Activated naive CD4-positive, alpha-beta T cell treated with anti-CD3 and anti-CD28 coated beads, Interleukin-2, amount 50 U/mL, for 16 hours (primary cell): ENCODE measurements around the gene CCDC63.
"Not testable (repeated sequence)": the region's sequence is repeated elsewhere in the genome, so short reads cannot be mapped to it uniquely, and the experiment has no call there.

Experiments used
- DNase-seq: peaks from one replicate; pipeline ENCODE4 v3.0.0-alpha.2; 2020

Gene CCDC63

GRCh38 chr12:110927546-110927945 lies 80.8 kb downstream of the CCDC63 start:
- DNase-seq, result no peak

DNA sequence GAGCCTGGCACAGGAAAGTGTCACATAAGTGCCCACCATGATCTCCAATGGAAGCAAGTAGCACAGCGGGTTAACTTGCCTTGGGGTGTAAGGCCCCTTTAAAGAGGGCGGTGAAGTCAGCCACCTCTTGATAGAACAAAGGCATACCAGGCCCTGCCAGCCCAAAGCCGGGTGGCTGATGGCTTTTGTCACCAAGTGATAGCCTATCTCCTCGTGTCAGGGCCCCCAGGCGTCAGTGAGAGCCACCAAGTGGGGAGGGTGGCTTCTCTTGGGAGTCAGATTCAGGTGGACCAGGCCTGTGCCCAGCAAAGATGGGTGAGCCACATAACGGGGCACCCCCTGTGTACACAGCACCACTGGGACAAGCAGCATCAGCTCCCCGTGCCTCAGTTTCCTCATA lies 81.9 kb downstream of the CCDC63 start:
- DNase-seq, result no peak

DNA sequence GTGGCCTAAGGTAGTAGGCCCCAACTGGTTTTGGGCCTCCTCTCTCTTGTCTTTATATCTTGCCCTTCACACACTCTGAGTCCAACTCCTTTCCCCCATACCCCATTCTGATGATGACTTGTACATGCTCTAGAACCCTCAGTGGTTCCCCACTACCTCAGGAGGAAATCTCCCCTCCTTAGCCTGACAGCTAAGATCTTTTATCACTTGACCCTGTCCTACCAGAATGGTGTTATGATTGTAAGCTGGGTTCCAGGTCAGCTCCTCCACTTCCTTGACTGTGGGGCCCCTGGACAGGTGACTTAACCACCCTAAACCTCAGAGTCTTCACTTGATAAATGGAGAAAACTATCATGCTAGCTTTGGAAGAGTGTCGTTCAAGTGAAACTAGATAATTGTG lies 83.0 kb downstream of the CCDC63 start:
- no peak for DNase-seq

GRCh38 chr12:110930348-110931314 lies 83.8 kb downstream of the CCDC63 start:
- DNase-seq, result no peak

DNA sequence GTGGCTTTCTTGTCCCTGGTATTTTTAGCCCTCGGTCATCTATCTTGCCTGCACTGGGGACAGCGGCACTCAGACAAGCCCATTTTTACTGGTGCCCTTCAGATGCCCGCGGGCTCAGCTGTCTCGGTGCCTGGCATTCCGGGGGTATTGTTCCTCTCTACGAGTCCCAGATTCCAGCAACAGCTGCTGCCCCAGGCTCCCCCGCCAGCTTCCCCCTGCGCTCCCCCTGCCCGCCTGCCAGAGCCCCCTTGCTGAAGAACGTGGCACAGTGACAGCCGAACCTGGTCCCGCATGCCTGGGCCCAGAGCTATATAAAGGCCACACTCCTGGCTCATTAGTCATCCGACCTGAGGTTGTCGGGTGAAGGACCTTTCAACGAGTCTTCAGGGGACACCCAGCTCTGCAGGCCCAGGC lies 84.5 kb downstream of the CCDC63 start:
- no peak for DNase-seq

DNA sequence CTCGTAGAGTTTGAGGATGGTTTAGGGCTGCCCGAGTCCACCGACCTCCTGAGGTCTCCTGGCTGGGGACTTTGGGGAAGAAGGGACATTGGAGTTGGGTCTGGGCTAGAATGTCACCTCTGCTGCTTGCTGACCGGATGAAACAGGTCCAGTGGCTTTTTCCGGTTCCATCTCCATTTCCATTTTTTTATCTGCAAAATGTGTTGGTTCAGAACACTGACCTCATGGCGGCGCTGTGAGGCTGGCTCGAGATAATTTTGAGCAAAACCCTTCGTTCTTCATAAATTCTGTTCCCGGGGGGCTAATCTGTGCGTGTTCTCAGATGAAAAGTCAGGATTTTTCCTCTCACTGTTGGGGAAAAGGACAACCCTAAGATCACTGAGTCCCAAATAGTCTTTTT lies 85.3 kb downstream of the CCDC63 start:
- DNase-seq, result no peak

DNA sequence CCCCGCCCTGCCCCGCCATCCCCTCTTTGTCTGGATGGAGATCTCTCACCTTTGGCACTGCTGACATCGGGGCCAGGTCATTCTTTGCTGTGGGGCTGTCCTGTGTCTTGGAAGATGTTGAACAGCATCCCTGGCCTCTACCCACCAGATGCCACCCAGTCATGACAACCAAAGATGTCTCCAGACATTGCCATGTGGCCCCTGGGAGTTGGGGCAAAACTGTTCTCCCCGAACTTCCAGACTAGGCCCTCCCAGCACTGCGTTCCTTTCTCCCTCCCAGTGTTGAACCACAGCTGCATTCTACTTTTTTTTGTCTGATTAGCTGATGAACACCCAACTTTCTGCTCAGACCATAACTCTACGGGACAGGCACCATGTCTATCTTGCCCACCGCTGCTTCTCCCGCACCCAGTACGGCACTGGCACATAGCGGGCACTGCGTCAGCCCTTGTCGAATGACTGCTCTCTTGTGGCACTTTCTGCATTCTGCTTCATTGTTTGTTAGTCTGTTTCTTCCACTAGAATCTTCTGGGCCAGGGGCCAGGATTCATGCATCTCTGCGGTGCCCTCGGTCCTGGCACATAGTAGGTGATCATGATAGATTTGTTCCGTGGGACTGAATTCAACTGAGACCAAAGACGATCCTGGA lies 86.7 kb downstream of the CCDC63 start:
- DNase-seq, result no peak

DNA sequence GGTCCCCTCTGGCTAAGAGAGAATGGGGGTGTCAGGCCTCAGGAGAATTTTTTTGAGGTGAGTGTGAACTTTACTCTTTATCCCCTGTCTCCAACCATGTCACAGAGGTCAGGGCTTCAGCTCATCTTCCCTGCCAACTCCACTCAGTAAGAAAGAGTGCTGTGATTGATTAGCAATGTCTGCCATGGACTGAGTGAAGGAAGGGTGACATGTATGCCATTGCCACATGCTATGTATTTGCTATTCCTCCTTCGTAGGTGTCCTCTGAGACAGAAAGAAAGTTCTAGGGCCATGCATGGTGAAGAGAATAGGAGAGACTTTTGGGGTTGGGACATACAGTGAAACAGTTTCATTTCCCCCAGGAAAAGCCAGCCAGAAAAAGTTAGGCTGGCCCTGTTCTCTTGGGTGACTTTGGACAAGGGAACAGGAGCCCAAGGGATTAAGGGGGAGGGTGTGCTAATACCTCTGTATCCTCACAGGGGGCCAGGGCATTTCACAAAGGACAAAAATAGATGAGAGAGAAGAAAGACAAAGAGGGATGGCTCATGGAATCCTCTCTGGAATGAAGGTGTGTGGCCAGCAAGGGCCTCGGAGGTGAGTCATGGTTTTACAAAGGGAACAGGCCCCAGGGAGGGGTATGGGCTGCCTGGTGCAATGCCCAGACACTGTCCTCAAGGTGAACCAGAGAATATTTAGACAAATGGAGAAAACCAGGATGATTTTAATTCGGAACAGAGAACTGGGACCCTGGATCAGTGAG lies 87.5 kb downstream of the CCDC63 start:
- DNase-seq, result no peak

- no peak for DNase-seq
Measured at GRCh38 chr12:110935588-110935987, 88.8 kb downstream of the CCDC63 start.

GRCh38 chr12:110936367-110937103 lies 89.7 kb downstream of the CCDC63 start:
- no peak for DNase-seq

DNA sequence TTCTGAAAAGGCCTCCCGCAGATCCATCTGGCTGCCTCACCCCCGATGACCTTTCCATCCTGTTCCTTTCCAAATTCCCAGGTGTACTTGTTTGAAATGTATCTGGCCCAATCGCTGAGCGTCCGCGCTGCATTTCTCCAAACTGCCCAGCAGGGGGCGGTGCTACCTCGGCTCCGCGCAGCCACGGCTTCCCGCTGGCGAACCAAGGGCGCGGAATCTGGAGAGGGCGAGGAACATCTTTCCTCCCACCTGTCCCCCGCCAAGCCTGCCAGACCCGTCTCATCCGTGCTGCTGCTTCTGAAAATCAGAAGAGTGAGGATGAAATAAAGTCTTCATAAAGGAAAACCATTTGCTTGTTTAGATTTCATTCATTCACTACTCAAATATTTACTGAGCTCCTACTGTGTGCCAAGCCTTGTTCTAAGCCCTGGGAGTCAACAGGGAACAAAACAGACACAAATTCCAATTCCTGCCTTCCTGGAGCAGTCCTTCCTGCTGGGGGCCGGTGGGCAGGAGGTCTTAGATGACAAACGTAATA lies 90.4 kb downstream of the CCDC63 start:
- DNase-seq, result peak; percentile 56

- DNase-seq, result no peak
Measured at GRCh38 chr12:110940296-110940695, 93.5 kb downstream of the CCDC63 start.

- DNase-seq, result no peak
Measured at GRCh38 chr12:110940933-110941332, 94.1 kb downstream of the CCDC63 start.

DNA sequence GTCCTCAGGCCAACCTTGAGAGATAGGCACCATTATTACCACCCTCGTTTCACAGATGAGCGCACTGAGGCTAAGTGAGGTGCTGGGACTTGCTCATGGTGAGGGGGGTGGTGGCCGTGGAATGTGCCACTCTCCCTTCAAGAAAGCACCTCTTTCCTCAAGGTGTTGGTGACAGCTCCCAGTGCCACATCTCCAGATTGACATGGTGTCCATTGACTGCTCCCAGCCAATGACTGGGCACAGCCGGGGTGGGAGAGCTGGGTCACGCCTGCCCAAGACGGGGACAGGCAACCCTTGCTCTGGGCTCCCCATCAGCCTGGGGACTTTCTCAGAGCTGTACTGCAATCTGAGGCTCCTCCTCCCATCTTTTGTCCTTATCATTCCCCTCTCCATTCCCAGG lies 94.6 kb downstream of the CCDC63 start:
- DNase-seq, result no peak

GRCh38 chr12:110943373-110943772 lies 96.6 kb downstream of the CCDC63 start:
- no peak for DNase-seq

- no peak for DNase-seq
Measured at GRCh38 chr12:110948041-110948440, 101.3 kb downstream of the CCDC63 start.

- not testable (repeated sequence) for DNase-seq
Measured at GRCh38 chr12:110950466-110950865, 103.7 kb downstream of the CCDC63 start.

DNA sequence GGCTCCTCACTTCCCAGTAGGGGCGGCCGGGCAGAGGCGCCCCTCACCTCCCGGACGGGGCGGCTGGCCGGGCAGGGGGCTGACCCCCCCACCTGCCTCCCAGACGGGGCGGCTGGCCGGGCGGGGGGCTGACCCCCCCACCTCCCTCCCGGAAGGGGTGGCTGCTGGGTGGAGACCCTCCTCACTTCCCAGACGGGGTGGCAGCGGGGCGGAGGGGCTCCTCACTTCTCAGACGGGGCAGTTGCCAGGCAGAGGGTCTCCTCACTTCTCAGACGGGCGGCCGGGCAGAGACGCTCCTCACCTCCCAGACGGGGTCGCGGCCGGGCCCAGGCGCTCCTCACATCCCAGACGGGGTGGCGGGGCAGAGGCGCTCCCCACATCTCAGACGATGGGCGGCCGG lies 104.1 kb downstream of the CCDC63 start:
- not testable (repeated sequence) for DNase-seq
